Measurements from ENCODE around the gene MTUS2.

DNA sequence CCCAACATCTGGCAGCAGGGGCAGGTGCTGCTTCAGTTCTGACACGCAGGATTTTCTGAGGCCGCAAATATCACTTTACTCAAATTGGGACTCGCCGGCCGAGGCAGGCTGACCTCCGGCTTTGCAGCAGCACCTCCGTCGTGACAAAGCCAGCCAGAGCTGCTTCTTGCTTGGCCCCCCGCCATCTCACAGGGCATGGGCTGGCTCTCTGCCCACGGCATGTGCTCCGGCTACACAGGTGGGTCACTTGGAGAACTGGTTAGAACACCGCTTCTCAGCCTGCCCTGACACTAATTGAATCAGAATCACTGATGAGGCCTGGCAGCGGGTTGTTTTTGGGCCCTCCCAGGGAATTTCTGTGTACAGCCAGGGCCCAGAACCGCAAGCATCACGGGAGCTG lies 663.1 kb downstream of the MTUS2 start:
- no peak for TF ChIP-seq HDAC2 (IDR thresholded peaks at IDR 0.05)
- TF ChIP-seq POLR2A (IDR thresholded peaks at IDR 0.05; ENCODE audit: low read length) = no peak
- TF ChIP-seq CTCF (IDR thresholded peaks at IDR 0.05) = no peak
- TF ChIP-seq KDM1A (IDR thresholded peaks at IDR 0.05; ENCODE audit: low read depth) = no peak
- TF ChIP-seq JUN (IDR thresholded peaks at IDR 0.05) = no peak
- TF ChIP-seq TP53 (CRISPR knock-in tag; IDR thresholded peaks at IDR 0.05) = no peak
- no peak for TF ChIP-seq FOSB (CRISPR knock-in tag; IDR thresholded peaks at IDR 0.05)
- TF ChIP-seq CHD2 (IDR thresholded peaks at IDR 0.05; ENCODE audit: low read length, partially characterized antibody) = no peak
- TF ChIP-seq ZC3H11A (IDR thresholded peaks at IDR 0.05) = no peak
- TF ChIP-seq BHLHE40 (IDR thresholded peaks at IDR 0.05; ENCODE audit: low read depth, low read length) = no peak
- TF ChIP-seq JUNB (IDR thresholded peaks at IDR 0.05) = no peak
- TF ChIP-seq RAD21 (conservative IDR thresholded peaks at IDR 0.05 in 1 of 2, IDR thresholded peaks at IDR 0.05 in 1 of 2) = no peak
- TF ChIP-seq, protein P1, sequence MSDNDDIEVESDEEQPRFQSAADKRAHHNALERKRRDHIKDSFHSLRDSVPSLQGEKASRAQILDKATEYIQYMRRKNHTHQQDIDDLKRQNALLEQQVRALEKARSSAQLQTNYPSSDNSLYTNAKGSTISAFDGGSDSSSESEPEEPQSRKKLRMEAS (IDR thresholded peaks at IDR 0.05) = no peak
